HG02943 (cell line): ENCODE measurements around the gene MAPK7.

Source experiments
- ATAC-seq: cut with Tn5 transposase; IDR thresholded peaks from one replicate; pipeline ENCODE4 v1.9.1; 2021; ENCODE audit warnings: mild to moderate bottlenecking, low read depth, moderate library complexity; ENCODE audit not compliant: unreplicated experiment

The MAPK7 gene

GRCh38 chr17:19391432-19391831 lies 13.1 kb downstream of the MAPK7 start:
- ATAC-seq, result no peak

GRCh38 chr17:19392303-19392702 lies 14.0 kb downstream of the MAPK7 start:
- ATAC-seq, result no peak

DNA sequence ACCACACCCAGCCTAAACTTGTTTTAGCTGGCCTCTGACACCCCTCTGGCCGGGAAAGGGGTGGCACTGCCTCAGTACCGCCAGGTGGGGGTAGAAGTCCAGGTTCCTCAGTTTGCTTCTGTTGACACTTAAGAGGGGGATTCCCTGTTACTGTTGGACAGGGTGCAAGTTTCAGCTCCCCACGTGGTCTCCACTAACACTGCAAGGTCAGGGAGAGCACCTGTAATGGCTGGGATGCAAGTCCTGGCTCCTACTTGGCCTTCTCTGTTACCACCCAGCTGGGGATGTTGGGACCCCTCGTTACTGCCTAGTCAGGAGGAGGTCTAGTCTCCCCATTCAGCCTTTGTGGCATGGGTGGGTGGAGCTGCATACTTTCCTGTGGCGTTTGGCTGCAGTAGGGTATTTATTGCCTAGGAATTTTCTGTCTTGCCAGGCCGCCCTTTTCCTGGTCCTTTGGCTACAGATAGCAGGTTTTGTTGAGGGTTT lies 19.3 kb downstream of the MAPK7 start:
- no peak for ATAC-seq

DNA sequence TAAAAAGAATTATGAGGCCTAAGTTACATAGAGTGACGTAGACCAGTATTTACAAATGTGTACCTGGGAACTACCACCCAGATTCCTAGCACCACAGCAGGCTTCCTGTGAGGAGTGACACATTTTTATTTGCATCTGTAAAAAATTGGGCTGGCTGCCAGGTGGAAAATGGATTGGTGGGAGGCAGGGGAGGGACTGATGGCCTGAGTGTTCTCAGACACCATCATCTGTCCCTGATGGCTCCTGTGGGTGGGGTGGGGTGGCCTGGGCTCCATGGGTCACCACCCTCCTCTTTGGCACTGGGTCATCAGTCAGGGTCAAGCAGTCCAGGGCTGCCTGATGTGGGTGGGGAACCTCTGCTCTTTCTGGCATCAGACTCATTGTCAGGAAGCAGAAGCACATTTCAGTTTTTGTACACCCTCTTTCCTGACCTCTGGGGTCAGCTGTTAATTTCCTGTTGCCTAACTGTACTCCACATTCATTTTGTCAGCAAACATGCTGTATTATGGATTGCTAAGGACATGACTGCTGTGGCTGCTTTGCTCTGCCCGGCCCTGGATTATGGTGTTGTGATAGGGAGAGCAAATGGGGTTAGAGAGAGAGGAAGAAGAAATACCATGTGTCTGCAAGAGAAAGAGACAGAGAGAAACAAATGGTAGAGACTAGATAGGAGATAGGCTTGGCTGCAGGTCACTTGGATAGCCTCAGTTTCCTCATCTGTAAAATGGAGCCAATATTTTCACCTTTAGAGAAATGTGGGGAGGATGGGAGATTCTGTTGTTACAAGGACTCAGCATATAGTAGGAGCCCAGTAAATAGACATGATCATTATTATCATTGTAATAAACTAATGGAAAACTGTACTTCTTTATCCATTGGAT lies 20.2 kb downstream of the MAPK7 start:
- no peak for ATAC-seq

DNA sequence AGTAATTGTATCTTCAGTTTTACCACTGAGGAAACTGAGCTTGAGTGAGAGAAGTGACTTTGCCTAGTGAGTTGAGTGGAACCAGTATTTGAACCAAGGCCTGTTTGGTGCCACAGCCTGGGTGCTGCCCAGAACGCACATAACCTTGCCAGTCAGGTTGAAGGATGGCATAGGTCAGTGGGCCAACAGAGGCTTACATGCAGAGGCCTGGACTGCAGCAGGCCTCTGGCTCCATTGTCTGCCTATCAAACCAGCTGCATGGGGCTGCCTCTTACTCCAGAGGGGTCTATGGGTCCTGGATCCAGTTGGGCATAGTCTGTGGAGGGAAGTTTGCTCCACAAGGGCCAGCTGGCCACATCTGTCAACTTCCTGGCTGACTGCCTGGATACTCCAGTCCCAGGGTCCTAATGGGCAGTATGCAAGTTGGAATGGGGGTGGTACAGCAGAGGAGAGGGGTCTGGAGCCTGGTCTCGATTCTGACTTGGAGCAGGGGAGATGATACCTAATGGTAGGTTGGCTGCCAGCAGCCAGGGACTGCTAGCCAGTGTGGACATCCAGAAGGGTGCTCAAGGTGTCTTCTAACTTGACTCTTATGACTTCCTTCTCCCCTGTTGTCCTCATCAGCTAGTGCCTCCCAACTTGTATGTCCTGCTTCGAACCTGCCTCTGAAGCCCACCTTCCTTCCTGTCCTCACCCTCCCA lies 21.6 kb downstream of the MAPK7 start:
- ATAC-seq, result no peak

- no peak for ATAC-seq
Observed at GRCh38 chr17:19401321-19402010, 23.2 kb downstream of the MAPK7 start.

GRCh38 chr17:19402171-19402570 lies 23.9 kb downstream of the MAPK7 start:
- no peak for ATAC-seq

DNA sequence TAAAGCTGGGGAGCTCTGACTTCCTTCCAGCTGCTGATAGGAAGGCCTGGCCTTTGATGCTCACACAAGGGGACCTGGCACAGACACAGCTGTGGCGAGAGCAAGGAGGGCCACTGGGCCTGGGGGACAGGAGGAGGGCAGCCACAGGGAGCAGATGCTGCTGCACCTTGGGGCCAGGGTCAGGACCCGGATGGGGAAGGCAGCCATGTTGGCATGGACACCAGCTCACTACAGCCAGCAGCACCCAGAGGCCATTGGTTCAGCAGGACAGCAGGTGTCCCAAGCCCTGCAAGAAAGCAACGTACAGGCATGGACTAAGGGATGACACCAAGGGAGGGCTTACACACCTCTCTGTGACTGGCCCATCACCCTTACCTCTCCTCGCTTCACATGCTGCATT lies 24.7 kb downstream of the MAPK7 start:
- ATAC-seq, result no peak

DNA sequence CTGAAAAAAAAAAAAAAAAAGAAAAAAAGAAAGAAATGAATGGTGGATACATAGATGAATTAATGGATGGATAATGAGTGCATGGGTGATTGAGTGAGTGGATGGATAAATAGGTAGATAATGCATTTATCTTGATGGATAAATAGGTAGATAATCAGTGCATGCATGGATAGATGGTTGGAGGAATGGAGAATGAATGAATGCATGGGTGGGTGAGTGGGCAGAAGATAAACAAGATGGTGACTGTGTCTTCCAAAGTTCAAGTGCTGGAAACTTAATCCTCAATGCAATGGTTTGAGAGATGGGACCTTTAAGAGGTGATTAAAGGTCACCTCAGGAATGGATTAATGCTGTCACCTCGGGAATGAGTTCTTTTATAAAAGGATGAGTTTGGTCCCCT lies 26.0 kb downstream of the MAPK7 start:
- no peak for ATAC-seq

- ATAC-seq, result no peak
Observed at GRCh38 chr17:19405114-19405513, 26.8 kb downstream of the MAPK7 start.

GRCh38 chr17:19407601-19408345 lies 29.5 kb downstream of the MAPK7 start:
- no peak for ATAC-seq

DNA sequence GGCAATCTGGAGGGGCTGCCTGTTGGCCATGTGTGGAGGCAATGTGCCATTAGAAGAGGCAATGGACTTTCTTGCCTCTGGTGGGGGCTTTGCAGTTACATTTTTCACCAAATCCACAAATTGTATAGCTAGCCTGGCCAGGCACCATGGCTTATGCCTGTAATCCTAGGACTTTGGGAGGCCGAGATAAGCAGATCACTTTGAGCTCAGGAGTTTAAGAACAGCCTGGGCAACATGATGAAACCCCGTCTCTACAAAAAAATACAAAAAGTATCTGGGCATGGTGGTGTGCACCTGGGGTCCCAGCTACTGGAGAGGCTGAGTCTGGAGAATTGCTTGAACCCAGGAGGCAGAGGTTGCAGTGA lies 30.0 kb downstream of the MAPK7 start:
- ATAC-seq, result no peak

DNA sequence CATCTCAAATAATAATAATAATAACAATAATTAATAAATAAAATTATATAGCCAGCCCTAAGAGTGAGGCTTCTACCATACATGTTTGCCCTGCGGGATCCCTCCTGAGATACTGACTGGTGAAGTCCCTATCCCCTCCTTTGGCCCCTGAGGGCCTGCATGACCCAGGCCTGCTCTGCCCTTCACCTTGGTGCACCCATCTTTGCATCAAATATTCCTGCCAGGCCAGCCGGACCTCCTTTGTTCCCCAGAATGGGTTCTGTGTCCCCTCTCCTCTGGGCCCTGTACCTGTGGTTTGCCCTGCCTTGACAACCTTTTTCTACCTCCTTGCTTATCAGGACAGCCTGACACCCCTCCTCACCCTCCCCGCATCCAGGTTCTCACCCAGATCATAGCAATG lies 30.8 kb downstream of the MAPK7 start:
- ATAC-seq, result no peak

DNA sequence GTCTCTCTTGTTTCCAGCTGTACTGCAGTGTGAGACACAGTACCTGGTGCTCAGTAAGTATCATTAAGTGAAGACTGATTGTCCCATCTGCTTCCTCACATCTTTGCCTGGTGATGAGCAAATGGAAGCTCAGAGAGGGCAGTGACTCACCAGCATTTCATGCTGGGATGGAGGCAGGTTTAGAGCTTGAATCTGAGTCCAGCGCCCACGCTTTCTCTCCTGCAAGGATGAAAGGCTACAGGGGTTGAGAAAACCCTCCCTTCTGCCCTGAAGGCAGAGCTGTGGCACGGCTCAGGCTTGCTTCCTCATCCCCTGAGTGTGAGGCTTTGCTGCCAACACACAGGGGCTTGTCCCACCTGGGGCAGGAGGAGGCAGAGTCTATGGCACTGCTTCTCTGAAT lies 31.2 kb downstream of the MAPK7 start:
- ATAC-seq, result no peak

- no peak for ATAC-seq
Observed at GRCh38 chr17:19410091-19410490, 31.8 kb downstream of the MAPK7 start.

GRCh38 chr17:19410875-19411620 lies 32.8 kb downstream of the MAPK7 start, which contains the start of gene RNF112:
Gene RNF112 (plus strand): TSS chr17:19411232. CDS start chr17:19411409, 177 bp downstream.
- no peak for ATAC-seq

DNA sequence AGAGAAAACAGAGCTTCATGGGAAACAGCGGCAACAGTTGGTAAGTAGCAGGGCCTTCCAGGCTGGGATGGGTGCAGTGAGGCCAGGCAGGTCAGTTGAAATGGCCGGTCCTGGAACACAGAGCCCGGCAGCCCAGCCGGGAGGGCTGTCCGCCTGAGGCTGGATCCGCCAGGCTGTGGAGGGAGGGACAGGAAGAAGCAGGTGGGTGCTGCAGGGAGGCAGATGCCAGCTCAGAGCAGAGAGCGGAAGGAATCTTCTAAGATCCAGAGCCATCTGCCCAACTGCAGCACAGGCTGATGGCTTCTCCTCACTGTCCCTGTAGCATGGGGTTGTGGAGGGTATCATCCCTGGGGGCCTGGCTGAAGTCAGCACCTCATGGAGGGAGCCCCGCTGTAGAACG lies 33.3 kb downstream of the MAPK7 start:
- ATAC-seq, result no peak

- no peak for ATAC-seq
Observed at GRCh38 chr17:19412510-19412909, 34.2 kb downstream of the MAPK7 start.

DNA sequence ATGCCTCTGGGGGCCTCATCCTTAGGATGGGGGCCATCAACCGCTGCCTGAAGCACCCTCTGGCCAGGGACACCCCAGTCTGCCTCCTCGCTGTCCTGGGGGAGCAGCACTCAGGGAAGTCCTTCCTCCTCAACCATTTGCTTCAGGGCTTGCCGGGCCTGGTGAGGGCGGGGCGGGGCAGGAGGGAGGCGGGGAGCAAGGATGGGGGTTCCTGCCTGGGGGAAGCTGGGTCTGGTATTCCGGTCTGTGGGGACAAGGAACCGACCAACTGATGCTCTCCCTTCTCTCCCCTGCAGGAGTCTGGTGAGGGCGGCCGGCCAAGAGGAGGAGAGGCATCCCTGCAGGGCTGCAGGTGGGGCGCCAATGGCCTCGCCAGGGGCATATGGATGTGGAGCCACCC lies 34.7 kb downstream of the MAPK7 start:
- ATAC-seq, result no peak

DNA sequence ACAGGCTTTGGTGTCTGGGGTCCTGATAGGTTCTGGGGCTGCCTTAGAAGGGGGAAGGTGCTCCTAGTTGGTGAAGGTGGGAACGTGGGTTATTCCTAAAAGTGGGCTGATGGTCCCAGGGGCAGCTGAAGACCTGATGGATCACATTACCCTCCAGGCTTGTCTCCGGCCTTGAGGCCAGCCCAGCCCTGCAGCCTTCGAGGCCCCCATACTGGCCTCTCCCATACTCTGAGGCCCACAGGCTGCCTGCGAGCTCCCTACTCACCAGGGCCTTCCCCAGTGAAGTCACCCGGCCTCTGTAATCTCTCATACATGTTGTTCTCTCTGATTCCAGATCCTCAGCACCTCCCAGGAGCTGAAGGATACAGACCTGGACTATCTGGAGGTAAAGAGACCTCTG lies 35.5 kb downstream of the MAPK7 start:
- no peak for ATAC-seq
